HEK293 (cell line): ENCODE data around the gene ACER3.

Experiments used
- CTCF ChIA-PET: fragments of 350-600 bp; formaldehyde crosslinking; extraction: SDS; loops from one replicate; lab custom pipeline; 2021; ENCODE audit warnings: antibody characterized with exemption; lab: Yijun Ruan, JAX
- POLR2A ChIA-PET: fragments of 300-600 bp; formaldehyde crosslinking; extraction: SDS; loops from one replicate; lab custom pipeline; 2020; ENCODE audit warnings: antibody characterized with exemption, inconsistent platforms; lab: Yijun Ruan, JAX
- H3K27ac ChIP-seq: fragments of 200-500 bp; sonication (Bioruptor generic); 2 replicates; pipeline ENCODE4 v1.5.1; 2014; ENCODE audit warnings: low read depth, low read length, control low read depth, inconsistent platforms; ENCODE audit errors: extremely low read depth
- H3K36me3 ChIP-seq, 2 experiments: fragments of 200-500 bp in 1 of 2; sonication (Bioruptor generic) in 1 of 2; 1 replicate in 1 of 2; 2 replicates in 1 of 2; pipeline ENCODE4 v1.5.1; 2014 to 2017; ENCODE audit warnings: inconsistent platforms in 2 of 2, low read length in 2 of 2; ENCODE audit not compliant: control insufficient read depth in 2 of 2, insufficient read depth in 1 of 2
- H3K4me1 ChIP-seq: fragments of 200-500 bp; sonication (Bioruptor generic); 2 replicates; pipeline ENCODE4 v1.5.1; 2014; ENCODE audit warnings: mild to moderate bottlenecking, low read length, inconsistent platforms; ENCODE audit not compliant: control insufficient read depth, insufficient read depth
- H3K4me3 ChIP-seq: 2 replicates; pipeline ENCODE4 v1.5.1; 2011; ENCODE audit warnings: low read depth, mild to moderate bottlenecking, control low read depth, low read length, moderate library complexity
- H3K9me3 ChIP-seq: fragments of 200-500 bp; sonication (Bioruptor generic); 2 replicates; pipeline ENCODE4 v1.5.1; 2014; ENCODE audit warnings: low read depth, low read length, inconsistent platforms; ENCODE audit not compliant: control insufficient read depth, insufficient read depth
- ELK4 ChIP-seq: IDR thresholded peaks from 2 replicates; pipeline ENCODE4 v1.6.1; 2011; ENCODE audit warnings: mild to moderate bottlenecking, low read depth, low read length, borderline replicate concordance
- GFI1B ChIP-seq: fragments of 450-650 bp; formaldehyde crosslinking; IDR thresholded peaks from 2 replicates; pipeline ENCODE4 v1.5.1; 2016; ENCODE audit warnings: missing biosample characterization, missing genetic modification characterization
- HIC1 ChIP-seq: fragments of 450-650 bp; formaldehyde crosslinking; IDR thresholded peaks from 2 replicates; pipeline ENCODE4 v1.5.1; 2016; ENCODE audit warnings: missing biosample characterization, missing genetic modification characterization
- MZF1 ChIP-seq: fragments of 450-650 bp; formaldehyde crosslinking; IDR thresholded peaks from 2 replicates; pipeline ENCODE4 v1.5.1; 2017; ENCODE audit warnings: missing biosample characterization, missing genetic modification characterization, borderline replicate concordance
- SCRT2 ChIP-seq: fragments of 450-650 bp; formaldehyde crosslinking; IDR thresholded peaks from 2 replicates; pipeline ENCODE4 v1.5.1; 2016; ENCODE audit warnings: missing biosample characterization, missing genetic modification characterization
- SP2 ChIP-seq: fragments of 450-650 bp; formaldehyde crosslinking; IDR thresholded peaks from 2 replicates; pipeline ENCODE4 v1.5.1; 2016; ENCODE audit warnings: missing biosample characterization, missing genetic modification characterization
- TRIM28 ChIP-seq: IDR thresholded peaks from 2 replicates; pipeline ENCODE4 v1.6.1; 2011; ENCODE audit warnings: low read length, control low read depth, borderline replicate concordance
- YY1 ChIP-seq: fragments of 450-650 bp; formaldehyde crosslinking; IDR thresholded peaks from 2 replicates; pipeline ENCODE4 v1.5.1; 2018; ENCODE audit warnings: missing biosample characterization, missing genetic modification characterization
- ZBTB17 ChIP-seq: fragments of 450-650 bp; formaldehyde crosslinking; IDR thresholded peaks from 2 replicates; pipeline ENCODE4 v1.5.1; 2016; ENCODE audit warnings: missing biosample characterization, missing genetic modification characterization
- ZNF112 ChIP-seq: fragments of 450-650 bp; formaldehyde crosslinking; IDR thresholded peaks from 2 replicates; pipeline ENCODE4 v1.5.0; 2017; ENCODE audit warnings: missing biosample characterization, missing genetic modification characterization
- ZNF133 ChIP-seq: fragments of 450-650 bp; formaldehyde crosslinking; IDR thresholded peaks from 2 replicates; pipeline ENCODE4 v1.5.1; 2016; ENCODE audit warnings: missing biosample characterization, missing genetic modification characterization
- ZNF140 ChIP-seq: fragments of 450-650 bp; formaldehyde crosslinking; IDR thresholded peaks from 2 replicates; pipeline ENCODE4 v1.5.1; 2016; ENCODE audit warnings: missing biosample characterization, missing genetic modification characterization
- ZNF155 ChIP-seq: fragments of 450-650 bp; formaldehyde crosslinking; IDR thresholded peaks from 2 replicates; pipeline ENCODE4 v1.5.1; 2016; ENCODE audit warnings: missing biosample characterization, missing genetic modification characterization
- ZNF223 ChIP-seq: fragments of 450-650 bp; formaldehyde crosslinking; IDR thresholded peaks from 2 replicates; pipeline ENCODE4 v1.5.1; 2016; ENCODE audit warnings: missing biosample characterization, missing genetic modification characterization
- ZNF26 ChIP-seq: fragments of 450-650 bp; formaldehyde crosslinking; IDR thresholded peaks from 2 replicates; pipeline ENCODE4 v1.5.1; 2016; ENCODE audit warnings: missing biosample characterization, missing genetic modification characterization
- ZNF266 ChIP-seq: fragments of 450-650 bp; formaldehyde crosslinking; IDR thresholded peaks from 2 replicates; pipeline ENCODE4 v1.5.1; 2016; ENCODE audit warnings: missing biosample characterization, missing genetic modification characterization, low read depth
- ZNF423 ChIP-seq: fragments of 450-650 bp; formaldehyde crosslinking; IDR thresholded peaks from 2 replicates; pipeline ENCODE4 v1.5.1; 2016; ENCODE audit warnings: missing biosample characterization, missing genetic modification characterization
- ZNF473 ChIP-seq: fragments of 450-650 bp; formaldehyde crosslinking; IDR thresholded peaks from 2 replicates; pipeline ENCODE4 v1.5.1; 2017; ENCODE audit warnings: missing biosample characterization, missing genetic modification characterization
- ZNF501 ChIP-seq: fragments of 450-650 bp; formaldehyde crosslinking; IDR thresholded peaks from 2 replicates; pipeline ENCODE4 v1.5.1; 2016; ENCODE audit warnings: missing biosample characterization, missing genetic modification characterization
- ZNF548 ChIP-seq: fragments of 450-650 bp; formaldehyde crosslinking; IDR thresholded peaks from 2 replicates; pipeline ENCODE4 v1.5.1; 2016; ENCODE audit warnings: missing biosample characterization, missing genetic modification characterization
- ZNF560 ChIP-seq: fragments of 450-650 bp; formaldehyde crosslinking; IDR thresholded peaks from 2 replicates; pipeline ENCODE4 v1.5.1; 2017; ENCODE audit warnings: missing biosample characterization, missing genetic modification characterization, borderline replicate concordance
- ZNF561 ChIP-seq: fragments of 450-650 bp; IDR thresholded peaks from 2 replicates; pipeline ENCODE4 v1.5.1; 2018; ENCODE audit warnings: missing biosample characterization, missing genetic modification characterization, borderline replicate concordance
- ZNF580 ChIP-seq: fragments of 450-650 bp; formaldehyde crosslinking; IDR thresholded peaks from 2 replicates; pipeline ENCODE4 v1.5.1; 2016; ENCODE audit warnings: missing biosample characterization, missing genetic modification characterization
- ZNF596 ChIP-seq: fragments of 450-650 bp; IDR thresholded peaks from 2 replicates; pipeline ENCODE4 v1.5.0; 2018; ENCODE audit warnings: missing biosample characterization, mild to moderate bottlenecking, missing genetic modification characterization, moderate library complexity
- ZNF76 ChIP-seq: fragments of 450-650 bp; formaldehyde crosslinking; IDR thresholded peaks from 2 replicates; pipeline ENCODE4; 2016; ENCODE audit warnings: low read depth, missing biosample characterization, missing genetic modification characterization, borderline replicate concordance
- ZNF843 ChIP-seq: fragments of 450-650 bp; formaldehyde crosslinking; IDR thresholded peaks from 2 replicates; pipeline ENCODE4 v1.5.1; 2016; ENCODE audit warnings: missing biosample characterization, missing genetic modification characterization
- ZSCAN23 ChIP-seq: fragments of 450-650 bp; formaldehyde crosslinking; IDR thresholded peaks from 2 replicates; pipeline ENCODE4 v1.5.1; 2016; ENCODE audit warnings: missing biosample characterization, missing genetic modification characterization

ACER3 gene

GRCh38 chr11:76849376-76849775 is 11.3 kb upstream of the ACER3 start (continued):
- TF ChIP-seq TRIM28 (no peak), ZNF596 (tag by site-specific recombination) (no peak), ZSCAN23 (tag by site-specific recombination) (no peak), ZNF560 (no peak), ZNF155 (tag by site-specific recombination) (no peak), ELK4 (no peak), ZNF580 (no peak)

- CTCF ChIA-PET = interaction anchor here (0.5 to 1.0 kb wide), 2 partner anchors 18 to 37 kb away, joined by 3 to 4 read pairs; no protein-coding TSS in a partner anchor
- no peak for TF ChIP-seq ZNF561 (tag by site-specific recombination)
- no peak for TF ChIP-seq ZNF843 (tag by site-specific recombination)
- TF ChIP-seq ZNF423 (tag by site-specific recombination) = no peak
- no peak for TF ChIP-seq ZNF155 (tag by site-specific recombination)
- TF ChIP-seq ZNF133 (tag by site-specific recombination) = no peak
- TF ChIP-seq ZNF26 (tag by site-specific recombination) = no peak
- no peak for TF ChIP-seq ZNF223 (tag by site-specific recombination)
- no peak for TF ChIP-seq MZF1 (tag by site-specific recombination)
- no peak for TF ChIP-seq ZNF76
Observed at GRCh38 chr11:76850130-76850529, 10.6 kb upstream of the ACER3 start.

GRCh38 chr11:76850815-76851214 is 9.9 kb upstream of the ACER3 start:
- Histone ChIP-seq H3K27ac (no peak overlapping the region), H3K36me3 (no peaks in the 10 kb centered on the region), H3K4me3 (no peak overlapping the region), H3K9me3 (no peaks in the 10 kb centered on the region), H3K4me1 (no peaks in the 10 kb centered on the region)
- POLR2A ChIA-PET = no interaction called here
- CTCF ChIA-PET = interaction anchor here (0.6 to 1.1 kb wide), 4 partner anchors 8 to 45 kb away, joined by 3 to 4 read pairs (median 3); no protein-coding TSS in a partner anchor
- TF ChIP-seq ZNF473 (tag by site-specific recombination) (no peak), ZNF548 (no peak), ZNF266 (tag by site-specific recombination) (no peak), SP2 (tag by site-specific recombination) (no peak), ZNF112 (no peak), ZNF843 (tag by site-specific recombination) (no peak), SCRT2 (tag by site-specific recombination) (no peak), HIC1 (no peak), ZBTB17 (tag by site-specific recombination) (no peak), GFI1B (no peak), YY1 (no peak), ZNF140 (tag by site-specific recombination) (no peak), ZNF501 (tag by site-specific recombination) (no peak)

More at GRCh38 chr11:76850130-76850529, 10.6 kb upstream of the ACER3 start:
- Histone ChIP-seq H3K36me3 (no peaks in the 10 kb centered on the region), H3K4me3 (no peak overlapping the region), H3K27ac (no peak overlapping the region), H3K9me3 (no peaks in the 10 kb centered on the region), H3K4me1 (no peaks in the 10 kb centered on the region)
- POLR2A ChIA-PET = no interaction called here
